H1 (cell line): ENCODE data around the gene SH2D5. TPM values are rescaled to one million over a fixed set of nuclear protein-coding genes. Genes with fewer than 3 reads are reported as not detected.

Experiments used
- ATF3 ChIP-seq: IDR thresholded peaks from 2 replicates; pipeline ENCODE4 v1.6.1; 2011; ENCODE audit warnings: low read depth, mild to moderate bottlenecking, low read length; ENCODE audit not compliant: insufficient read depth
- CBX5 ChIP-seq: fragments of 300-800, 300-1000 bp; sonication (generic); IDR thresholded peaks from 2 replicates; pipeline ENCODE4 v1.7.1; 2016; ENCODE audit warnings: antibody characterized with exemption, low read length, low read depth
- CBX8 ChIP-seq: fragments of 300-800, 300-1000 bp; sonication (generic); IDR thresholded peaks from 2 replicates; pipeline ENCODE4 v1.7.1; 2016; ENCODE audit warnings: low read depth, low read length, borderline replicate concordance
- CHD1 ChIP-seq: IDR thresholded peaks from 2 replicates; pipeline ENCODE4 v1.6.1; 2012; ENCODE audit warnings: low read depth, low read length, improper control_type of control experiment
- CTBP2 ChIP-seq: IDR thresholded peaks from 2 replicates; pipeline ENCODE4 v1.7.0; 2011; ENCODE audit warnings: borderline replicate concordance, mild to moderate bottlenecking, moderate library complexity, mixed read lengths, low read length; ENCODE audit not compliant: insufficient read depth, insufficient read length
- E2F6 ChIP-seq: IDR thresholded peaks from 2 replicates; pipeline ENCODE4 v1.6.1; 2012; ENCODE audit warnings: inconsistent platforms
- GABPA ChIP-seq: IDR thresholded peaks from 2 replicates; pipeline ENCODE4 v1.6.1; 2011; ENCODE audit warnings: mild to moderate bottlenecking, low read length, moderate library complexity, borderline replicate concordance; ENCODE audit not compliant: insufficient read depth
- GTF2F1 ChIP-seq: IDR thresholded peaks from 2 replicates; pipeline ENCODE4 v1.6.1; 2012; ENCODE audit warnings: low read depth, low read length, improper control_type of control experiment, borderline replicate concordance
- HDAC2 ChIP-seq, 2 experiments: fragments of 300-600 bp in 1 of 2; sonication (generic) in 1 of 2; IDR thresholded peaks; 2 replicates each; pipeline ENCODE4 v1.6.1; 2011 to 2012; ENCODE audit warnings: low read depth in 2 of 2, low read length in 2 of 2, mild to moderate bottlenecking in 2 of 2, moderate library complexity in 2 of 2, borderline replicate concordance in 1 of 2, inconsistent platforms in 1 of 2
- HDAC6 ChIP-seq: IDR thresholded peaks from one replicate; pipeline ENCODE4 v1.7.1; 2012; ENCODE audit warnings: low read depth, mild to moderate bottlenecking, inconsistent platforms, low read length, moderate library complexity
- JUND ChIP-seq: IDR thresholded peaks from 2 replicates; pipeline ENCODE4 v1.6.1; 2011; ENCODE audit warnings: mild to moderate bottlenecking, improper control_type of control experiment, low read length
- KDM1A ChIP-seq: fragments of 200-600, 300-600 bp; sonication (generic); IDR thresholded peaks from 2 replicates; pipeline ENCODE4 v1.7.1; 2016; ENCODE audit warnings: mild to moderate bottlenecking, low read length, borderline replicate concordance
- POLR2A ChIP-seq, 2 experiments: IDR thresholded peaks; 1 replicate in 1 of 2; 2 replicates in 1 of 2; pipeline ENCODE4 v1.6.1; 2011; ENCODE audit warnings: low read depth in 2 of 2, low read length in 2 of 2, mild to moderate bottlenecking in 2 of 2; ENCODE audit errors: control extremely low read depth in 1 of 2
- POLR2AphosphoS5 ChIP-seq: IDR thresholded peaks from 2 replicates; pipeline ENCODE4 v1.6.1; 2011; ENCODE audit warnings: low read depth, low read length
- POU5F1 ChIP-seq: IDR thresholded peaks from 2 replicates; pipeline ENCODE4 v1.6.1; 2011; ENCODE audit warnings: low read depth, mild to moderate bottlenecking, low read length, moderate library complexity
- SAP30 ChIP-seq: fragments of 300-600 bp; sonication (generic); IDR thresholded peaks from 2 replicates; pipeline ENCODE4 v1.7.1; 2012; ENCODE audit warnings: low read length, moderate library complexity, mild to moderate bottlenecking, inconsistent platforms; ENCODE audit not compliant: insufficient read depth, insufficient replicate concordance
- SIRT6 ChIP-seq: IDR thresholded peaks from one replicate; pipeline ENCODE4 v1.7.1; 2012; ENCODE audit warnings: low read length, inconsistent platforms
- SP1 ChIP-seq: IDR thresholded peaks from 2 replicates; pipeline ENCODE4 v1.6.1; 2011; ENCODE audit warnings: low read depth, low read length
- TAF1 ChIP-seq: IDR thresholded peaks from 2 replicates; pipeline ENCODE4 v1.6.1; 2011; ENCODE audit warnings: mild to moderate bottlenecking, low read depth, low read length
- TBP ChIP-seq: IDR thresholded peaks from 2 replicates; pipeline ENCODE4 v1.6.1; 2011; ENCODE audit warnings: low read depth, low read length, improper control_type of control experiment
- TEAD4 ChIP-seq: IDR thresholded peaks from 2 replicates; pipeline ENCODE4 v1.6.1; 2012; ENCODE audit warnings: low read depth, low read length, inconsistent platforms, mixed read lengths
- USF2 ChIP-seq: IDR thresholded peaks from 2 replicates; pipeline ENCODE4 v1.6.1; 2011; ENCODE audit warnings: low read length, improper control_type of control experiment
- polyA plus RNA-seq, 7 experiments: library from polyadenylated mRNA; depleted of rRNA in 3 of 7; stranded (reverse) in 5 of 7; unstranded in 2 of 7; fragments of >200 nt in 5 of 7; fragments of 200-250 nt in 2 of 7; gene quantifications; 1 replicate in 5 of 7; 2 replicates in 1 of 7; 4 replicates in 1 of 7; pipeline versions ENCODE4 v1.2.1 to v1.2.3, GENCODE V29; 2011 to 2013; ENCODE audit warnings: missing spikeins in 2 of 7, mixed read lengths in 2 of 7
- total RNA-seq: library from RNA; stranded (reverse); fragmentation: NEBNext Ultra II Directional; extraction: Animal tissue kit (Norgen Biotek cat#: 25700); gene quantifications from 2 replicates; pipeline ENCODE4 v1.2.1, GENCODE V29; 2021

The SH2D5 gene
- total and polyA plus RNA-seq, 2 of the 8 experiments (the other 6 are each of a cell fraction or from before 2014, with no cell fraction given) = 13.2 to 18.4 TPM

- TF ChIP-seq KDM1A (0 out of 2 replicates have a peak, but pooled peaks have one; percentile 59), TBP (no peak), TEAD4 (no peak), HDAC2 (IDR thresholded peaks at IDR 0.05; ENCODE audit: borderline replicate concordance in 1 of 2, low read depth in 2 of 2, low read length in 2 of 2) (no peak), SAP30 (no peak), TAF1 (peak; percentile 38; the same call in 1 of the 2 replicates), CBX8 (no peak), GTF2F1 (no peak), SIRT6 (no peak), POU5F1 (no peak), GABPA (no peak), POLR2A (IDR thresholded peaks at IDR 0.05; ENCODE audit: control extremely low read depth in 1 of 2, low read depth in 2 of 2, low read length in 2 of 2) (no peak), ATF3 (peak; percentile 76), CTBP2 (peak; percentile 53), JUND (no peak), E2F6 (peak; percentile 66), CBX5 (no peak), HDAC6 (no peak), POLR2AphosphoS5 (no peak; the same call in 1 of the 2 replicates), SP1 (no peak), USF2 (peak; percentile 81), CHD1 (no peak)
Observed at GRCh38 chr1:20696397-20697333, 35.8 kb downstream of the SH2D5 start (continued).
